HCT116 (cell line): ENCODE measurements around the gene TARS2. TPM values are rescaled to one million over a fixed set of nuclear protein-coding genes. Genes with fewer than 3 reads are reported as not detected.

ENCODE experiments used
- ATAC-seq: fragments of 200-7000 bp; cut with Tn5 transposase; 2 replicates; pipeline ENCODE4 v1.9.1; 2020; ENCODE audit warnings: mild to moderate bottlenecking, moderate library complexity
- BruUV-seq: library from RNA; stranded (reverse); fragments of 400-500 nt; replicated peaks from 2 replicates; lab custom pipeline; 2021; lab: Mats Ljungman, UMichigan
- CTCF ChIA-PET: fragments of 300-600 bp; sonication (Branson Sonifier 250); formaldehyde crosslinking; loops from one replicate; lab custom pipeline; 2021; ENCODE audit warnings: antibody characterized with exemption; lab: Charles Lee
- POLR2A ChIA-PET: fragments of 300-600, 350-600 bp; sonication (Branson Sonifier 250); formaldehyde crosslinking; loops from one replicate; lab custom pipeline; 2021; ENCODE audit warnings: antibody characterized with exemption; lab: Charles Lee
- RAD21 ChIA-PET, 2 experiments: fragments of 300-600 bp; sonication (Branson Sonifier 250); formaldehyde crosslinking; loops; one replicate each; lab custom pipeline; 2023; ENCODE audit warnings: low total read pairs in 2 of 2; ENCODE audit not compliant: uncharacterized antibody in 2 of 2, unreplicated experiment in 2 of 2, low non-redundant PET in 1 of 2; lab: Charles Lee
- DNase-seq: peaks from one replicate; pipeline ENCODE4 v3.0.0-alpha.2; 2010; ENCODE audit warnings: low read depth, low spot score
- H2AFZ ChIP-seq: fragments of 200-600 bp; shearing (Covaris generic), sonication (generic); 2 replicates; pipeline ENCODE4 v1.6.1; 2017; ENCODE audit warnings: low read depth, mixed run types, mixed read lengths, antibody characterized with exemption, low read length; ENCODE audit not compliant: poor library complexity, severe bottlenecking
- H3K27ac ChIP-seq: 2 replicates; pipeline ENCODE4 v1.5.1; 2012; ENCODE audit warnings: low read depth, low read length
- H3K27me3 ChIP-seq: fragments of 200-600 bp; sonication (generic); 2 replicates; pipeline ENCODE4 v1.6.1; 2016; ENCODE audit warnings: mixed run types, low read length, mixed read lengths; ENCODE audit not compliant: insufficient read depth
- H3K36me3 ChIP-seq, 2 experiments: fragments of 200-500 bp in 1 of 2; fragments of 200-600 bp in 1 of 2; sonication (Bioruptor generic) in 1 of 2; sonication (generic) in 1 of 2; 2 replicates each; pipeline versions ENCODE4 v1.5.1 to v1.6.1; 2014 to 2016; ENCODE audit warnings: low read length in 2 of 2, inconsistent platforms in 1 of 2, mixed read lengths in 1 of 2, mixed run types in 1 of 2; ENCODE audit not compliant: insufficient read depth in 2 of 2, control insufficient read depth in 1 of 2
- H3K4me1 ChIP-seq, 2 experiments: fragments of 200-600 bp in 1 of 2; sonication (generic) in 1 of 2; 2 replicates each; pipeline versions ENCODE4 v1.5.1 to v1.6.1; 2012 to 2017; ENCODE audit warnings: low read length in 2 of 2, inconsistent platforms in 1 of 2, mild to moderate bottlenecking in 1 of 2, mixed read lengths in 1 of 2, mixed run types in 1 of 2, moderate library complexity in 1 of 2; ENCODE audit not compliant: insufficient read depth in 2 of 2, control insufficient read depth in 1 of 2
- H3K4me2 ChIP-seq: fragments of 200-600 bp; sonication (generic); 2 replicates; pipeline ENCODE4 v1.6.1; 2017; ENCODE audit warnings: mixed run types, low read length, mixed read lengths
- H3K4me3 ChIP-seq, 2 experiments: fragments of 200-600 bp in 1 of 2; sonication (generic) in 1 of 2; replicated peaks in 1 of 2; 2 replicates each; pipeline ENCODE4 v1.5.1; 2011 to 2016; ENCODE audit warnings: low read length in 2 of 2, control low read depth in 1 of 2, low read depth in 1 of 2, mild to moderate bottlenecking in 1 of 2, mixed read lengths in 1 of 2, mixed run types in 1 of 2
- H3K79me2 ChIP-seq: fragments of 200-600 bp; sonication (generic); 2 replicates; pipeline ENCODE4 v1.6.1; 2017; ENCODE audit warnings: mild to moderate bottlenecking, mixed run types, low read length, moderate library complexity, mixed read lengths; ENCODE audit not compliant: insufficient read depth
- H3K9ac ChIP-seq: fragments of 200-600 bp; sonication (generic); 2 replicates; pipeline ENCODE4 v1.6.1; 2016; ENCODE audit warnings: low read length, mixed read lengths
- H3K9me2 ChIP-seq: fragments of 200-600 bp; sonication (generic), shearing (Covaris generic); 2 replicates; pipeline ENCODE4 v1.6.1; 2017; ENCODE audit warnings: mixed run types, mild to moderate bottlenecking, moderate library complexity; ENCODE audit not compliant: insufficient read depth
- H3K9me3 ChIP-seq, 2 experiments: fragments of 200-500 bp in 1 of 2; fragments of 200-600 bp in 1 of 2; sonication (Bioruptor generic) in 1 of 2; sonication (generic) in 1 of 2; 2 replicates each; pipeline ENCODE4 v1.6.1; 2014 to 2017; ENCODE audit warnings: low read length in 2 of 2, mixed read lengths in 2 of 2, inconsistent platforms in 1 of 2, low read depth in 1 of 2, mild to moderate bottlenecking in 1 of 2, mixed run types in 1 of 2, moderate library complexity in 1 of 2; ENCODE audit not compliant: control insufficient read depth in 1 of 2, insufficient read depth in 1 of 2
- H4K20me1 ChIP-seq: fragments of 200-600 bp; sonication (generic), shearing (Covaris generic); 2 replicates; pipeline ENCODE4 v1.6.1; 2017; ENCODE audit warnings: mixed run types, mild to moderate bottlenecking, moderate library complexity; ENCODE audit not compliant: insufficient read depth
- CBX3 ChIP-seq: IDR thresholded peaks from 2 replicates; pipeline ENCODE4 v1.6.1; 2012; ENCODE audit warnings: low read depth
- CEBPB ChIP-seq: IDR thresholded peaks from 2 replicates; pipeline ENCODE4 v1.6.1; 2012; ENCODE audit warnings: low read depth
- EGR1 ChIP-seq: IDR thresholded peaks from 2 replicates; pipeline ENCODE4 v1.6.1; 2012; ENCODE audit warnings: low read depth
- ELF1 ChIP-seq: IDR thresholded peaks from 2 replicates; pipeline ENCODE4 v1.6.1; 2012; ENCODE audit warnings: low read depth, borderline replicate concordance
- EZH2phosphoT487 ChIP-seq: fragments of 200-600 bp; IDR thresholded peaks from 2 replicates; pipeline ENCODE4 v1.6.1; 2018; ENCODE audit warnings: antibody characterized with exemption, borderline replicate concordance
- FOSL1 ChIP-seq: IDR thresholded peaks from 2 replicates; pipeline ENCODE4 v1.6.1; 2012; ENCODE audit warnings: low read depth
- JUND ChIP-seq: IDR thresholded peaks from 2 replicates; pipeline ENCODE4 v1.6.1; 2012
- POLR2A ChIP-seq: IDR thresholded peaks from 2 replicates; pipeline ENCODE4 v1.7.0; 2011; ENCODE audit warnings: borderline replicate concordance; ENCODE audit not compliant: insufficient read depth, insufficient read length; ENCODE audit errors: extremely low read depth
- POLR2AphosphoS5 ChIP-seq: IDR thresholded peaks from 2 replicates; pipeline ENCODE4 v1.6.1; 2011; ENCODE audit warnings: mild to moderate bottlenecking, low read depth, low read length, moderate library complexity
- RAD21 ChIP-seq: IDR thresholded peaks from 2 replicates; pipeline ENCODE4 v1.6.1; 2012; ENCODE audit warnings: low read depth, mild to moderate bottlenecking
- REST ChIP-seq: IDR thresholded peaks from 2 replicates; pipeline ENCODE4 v1.6.1; 2012; ENCODE audit warnings: low read depth
- SP1 ChIP-seq: IDR thresholded peaks from 2 replicates; pipeline ENCODE4 v1.6.1; 2012; ENCODE audit warnings: low read depth
- SRF ChIP-seq: IDR thresholded peaks from 2 replicates; pipeline ENCODE4 v1.6.1; 2012; ENCODE audit warnings: low read depth
- TCF7L2 ChIP-seq: IDR thresholded peaks from 2 replicates; pipeline ENCODE4 v1.7.0; 2011; ENCODE audit warnings: borderline replicate concordance, inconsistent platforms; ENCODE audit not compliant: insufficient read depth, insufficient read length; ENCODE audit errors: extremely low read depth
- ZFX ChIP-seq: fragments of 450-650 bp; IDR thresholded peaks from 2 replicates; pipeline ENCODE4 v1.6.1; 2017
- intact Hi-C: fragments of 100-400 bp; cut with micrococcal nuclease; formaldehyde crosslinking; loops from 2 replicates; pipeline ENCODE4 v1.10.0; 2022
- total RNA-seq: library from RNA; stranded (reverse); gene quantifications from one replicate; pipeline ENCODE4 v1.2.1, GENCODE V29; 2021; ENCODE audit not compliant: unreplicated experiment
- TF ChIP-seq, protein P1 (sequence below): IDR thresholded peaks from 2 replicates; pipeline ENCODE4 v1.6.1; 2012

TARS2 gene
- total RNA-seq, 1 experiment from 2014 or later = 23.2 TPM

GRCh38 chr1:150529017-150529416, 41.8 kb downstream of the TARS2 start:
- ATAC-seq = no peak
- H3K36me3 ChIP-seq = no peaks in the 10 kb centered on the region
- no peaks in the 10 kb centered on the region for H3K9me3 ChIP-seq
- intact Hi-C loops = no loop called here
- BruUV-seq = no TSS peak
- H3K27ac ChIP-seq = no peak overlapping the region
- H3K4me2 ChIP-seq = no peak overlapping the region
- no peaks in the 10 kb centered on the region for H4K20me1 ChIP-seq
- RAD21 ChIA-PET = no interaction called here
- no peak for TF ChIP-seq POLR2A
- TF ChIP-seq ZFX = no peak
- no peak for TF ChIP-seq SRF
- TF ChIP-seq, all 23 proteins: peak for 0
- Histone ChIP-seq H3K9ac (no peak overlapping the region), H2AFZ (no peak overlapping the region), H3K79me2 (no peaks in the 10 kb centered on the region), H3K4me3 (no peak overlapping the region), H3K4me1 (peaks cover 0 to 10% of the 10 kb centered on the region in 2 experiments; a peak in 2 of 4 replicates), H3K27me3 (no peaks in the 10 kb centered on the region), H3K9me2 (no peaks in the 10 kb centered on the region)
- POLR2A ChIA-PET = interaction anchor here (0.7 kb wide), 1 partner anchor 13 kb away, joined by 4 read pairs; the partner anchor contains the start of gene FALEC
- DNase-seq = no peak
- CTCF ChIA-PET = interaction anchor here (0.6 kb wide), 1 partner anchor 11 kb away, joined by 4 read pairs; no protein-coding TSS in a partner anchor

DNA sequence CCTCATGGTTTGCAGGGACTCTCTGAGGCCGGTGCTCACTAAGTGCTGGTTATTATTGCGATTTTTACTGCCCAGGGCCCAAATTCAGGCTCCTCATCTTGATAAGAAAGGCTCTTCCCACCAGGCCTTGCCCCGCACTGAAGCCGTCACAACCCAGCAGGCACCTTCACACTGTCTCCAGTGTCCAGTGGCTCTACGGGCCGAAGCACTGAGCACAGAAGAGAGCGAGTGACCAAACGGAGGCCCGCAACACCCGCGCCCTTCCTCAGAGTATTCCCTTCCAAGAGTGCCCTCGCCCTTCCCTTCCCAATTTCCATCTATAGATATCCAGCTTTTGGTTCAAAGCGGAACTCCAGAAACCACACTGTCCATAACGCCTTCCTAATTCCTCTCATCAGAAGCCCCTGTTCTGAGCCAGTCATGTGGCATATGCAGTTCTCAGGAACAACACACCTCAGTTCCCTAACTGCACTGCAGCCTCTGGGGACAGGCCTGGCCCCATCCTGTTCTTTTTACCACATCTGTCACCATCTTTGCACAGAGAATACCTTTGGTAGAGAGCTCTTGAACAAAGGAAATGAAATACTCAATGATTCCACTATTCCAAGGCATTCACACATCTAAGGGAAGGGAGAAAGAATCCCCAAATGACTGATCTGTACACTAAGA, 43.4 kb downstream of the TARS2 start:
- Histone ChIP-seq H3K9me3 (no peaks in the 10 kb centered on the region), H3K36me3 (no peaks in the 10 kb centered on the region), H3K27ac (no peak overlapping the region), H2AFZ (no peak overlapping the region), H3K79me2 (no peaks in the 10 kb centered on the region), H3K9me2 (no peaks in the 10 kb centered on the region), H4K20me1 (no peaks in the 10 kb centered on the region), H3K9ac (no peak overlapping the region), H3K4me1 (peaks cover 0 to 12% of the 10 kb centered on the region in 2 experiments; a peak in 2 of 4 replicates), H3K27me3 (no peaks in the 10 kb centered on the region), H3K4me2 (no peak overlapping the region), H3K4me3 (no peak overlapping the region)
- ChIA-PET CTCF (interaction anchor here (1.7 to 2.1 kb wide), 2 partner anchors 21 to 42 kb away, joined by 3 to 6 read pairs; no protein-coding TSS in a partner anchor), RAD21 (no interaction called here), POLR2A (interaction anchor here (0.6 kb wide), 1 partner anchor 32 kb away, joined by 3 read pairs; no protein-coding TSS in a partner anchor)
- intact Hi-C loops = loop anchor here (5.0 kb wide), 1 partner anchor 273 kb away; the partner anchor contains the start of gene CA14
- ATAC-seq (no peak), DNase-seq (no peak)
- BruUV-seq = no TSS peak
- no peak for TF ChIP-seq RAD21
- no peak for TF ChIP-seq REST
- no peak for TF ChIP-seq EGR1
- no peak for TF ChIP-seq TCF7L2
- no peak for TF ChIP-seq SP1
- TF ChIP-seq FOSL1 = no peak
- TF ChIP-seq POLR2AphosphoS5 = no peak
- TF ChIP-seq ELF1 = no peak
- no peak for TF ChIP-seq JUND
- no peak for TF ChIP-seq CEBPB
- no peak for TF ChIP-seq CBX3
- TF ChIP-seq SRF = no peak
- TF ChIP-seq, protein P1, sequence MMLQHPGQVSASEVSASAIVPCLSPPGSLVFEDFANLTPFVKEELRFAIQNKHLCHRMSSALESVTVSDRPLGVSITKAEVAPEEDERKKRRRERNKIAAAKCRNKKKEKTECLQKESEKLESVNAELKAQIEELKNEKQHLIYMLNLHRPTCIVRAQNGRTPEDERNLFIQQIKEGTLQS = no peak
- no peak for TF ChIP-seq EZH2phosphoT487
